DND-41 (cell line): ENCODE results near the gene TMEM178B.

Experiments
- ATAC-seq: fragments of 200-7000 bp; cut with Tn5 transposase; 3 replicates; pipeline ENCODE4 v1.9.1; 2021; ENCODE audit warnings: low read depth; ENCODE audit not compliant: insufficient read depth
- DNase-seq: peaks from one replicate; pipeline ENCODE4 v3.0.0-alpha.2; 2020
- H2AFZ ChIP-seq: 2 replicates; pipeline ENCODE4 v1.6.0; 2012; ENCODE audit warnings: low read depth, low read length
- H3K27ac ChIP-seq: 2 replicates; pipeline ENCODE4 v1.5.1; 2012; ENCODE audit warnings: low read length, inconsistent platforms
- H3K27me3 ChIP-seq: fragments of 200-600 bp; sonication (generic); 2 replicates; pipeline ENCODE4 v1.6.0; 2012; ENCODE audit warnings: low read length, mild to moderate bottlenecking, inconsistent platforms; ENCODE audit not compliant: insufficient read depth, poor library complexity
- H3K36me3 ChIP-seq: 2 replicates; pipeline ENCODE4 v1.5.1; 2012; ENCODE audit warnings: low read length, inconsistent platforms; ENCODE audit not compliant: insufficient read depth
- H3K4me1 ChIP-seq: 2 replicates; pipeline ENCODE4 v1.5.1; 2012; ENCODE audit warnings: mild to moderate bottlenecking, low read length; ENCODE audit not compliant: insufficient read depth
- H3K4me2 ChIP-seq: 2 replicates; pipeline ENCODE4 v1.6.0; 2012; ENCODE audit warnings: mild to moderate bottlenecking, moderate library complexity, low read length, inconsistent platforms; ENCODE audit not compliant: insufficient read depth
- H3K4me3 ChIP-seq, 2 experiments: fragments of 200-600 bp in 1 of 2; shearing (Covaris generic) in 1 of 2; 2 replicates each; pipeline ENCODE4 v1.5.1; 2012 to 2016; ENCODE audit warnings: inconsistent platforms in 2 of 2, low read length in 2 of 2, mild to moderate bottlenecking in 2 of 2, low read depth in 1 of 2, moderate library complexity in 1 of 2
- H3K79me2 ChIP-seq: 2 replicates; pipeline ENCODE4 v1.6.0; 2012; ENCODE audit warnings: low read length, inconsistent platforms; ENCODE audit not compliant: insufficient read depth
- H3K9ac ChIP-seq: 2 replicates; pipeline ENCODE4 v1.6.0; 2012; ENCODE audit warnings: low read depth, mild to moderate bottlenecking, inconsistent platforms, low read length, moderate library complexity
- H3K9me3 ChIP-seq: 2 replicates; pipeline ENCODE4 v1.5.1; 2012; ENCODE audit warnings: low read length, moderate library complexity, mild to moderate bottlenecking, inconsistent platforms; ENCODE audit not compliant: insufficient read depth, severe bottlenecking
- H4K20me1 ChIP-seq: 2 replicates; pipeline ENCODE4 v1.6.0; 2012; ENCODE audit warnings: low read length; ENCODE audit not compliant: insufficient read depth
- CTCF ChIP-seq: IDR thresholded peaks from 2 replicates; pipeline ENCODE4 v1.5.1; 2012; ENCODE audit warnings: borderline replicate concordance, low read length, moderate library complexity, mild to moderate bottlenecking; ENCODE audit not compliant: poor library complexity, severe bottlenecking; ENCODE audit errors: extremely low read depth
- EZH2 ChIP-seq: IDR thresholded peaks from 3 replicates; pipeline ENCODE4 v1.6.1; 2012; ENCODE audit warnings: borderline replicate concordance, low read depth, mild to moderate bottlenecking, moderate library complexity, low read length, inconsistent platforms; ENCODE audit not compliant: severe bottlenecking

TMEM178B gene

GRCh38 chr7:141527076-141527475, 453.2 kb downstream of the TMEM178B start:
- Histone ChIP-seq H3K4me2 (no peak overlapping the region), H3K79me2 (no peaks in the 10 kb centered on the region), H2AFZ (no peak overlapping the region), H3K9ac (no peak overlapping the region), H4K20me1 (no peaks in the 10 kb centered on the region), H3K4me3 (no peak overlapping the region), H3K4me1 (no peaks in the 10 kb centered on the region), H3K27me3 (no peaks in the 10 kb centered on the region), H3K9me3 (no peaks in the 10 kb centered on the region), H3K27ac (no peak overlapping the region), H3K36me3 (no peaks in the 10 kb centered on the region)
- no peak for DNase-seq
- no peak for ATAC-seq
- TF ChIP-seq CTCF, result no peak
- TF ChIP-seq EZH2, result no peak

GRCh38 chr7:141528399-141528798, 454.5 kb downstream of the TMEM178B start:
- Histone ChIP-seq H3K9me3 (no peaks in the 10 kb centered on the region), H3K4me1 (no peaks in the 10 kb centered on the region), H3K79me2 (no peaks in the 10 kb centered on the region), H3K9ac (no peak overlapping the region), H3K27me3 (no peaks in the 10 kb centered on the region), H3K4me2 (no peak overlapping the region), H3K36me3 (no peaks in the 10 kb centered on the region), H3K27ac (no peak overlapping the region), H2AFZ (no peak overlapping the region), H4K20me1 (no peaks in the 10 kb centered on the region), H3K4me3 (no peak overlapping the region)
- ATAC-seq (no peak), DNase-seq (no peak)
- TF ChIP-seq CTCF (no peak), EZH2 (no peak)
